ENCODE measurements around the gene MAGEB16. TPM values are rescaled to one million over a fixed set of nuclear protein-coding genes. Genes with fewer than 3 reads are reported as not detected.

MAGEB16 gene
- total RNA-seq, 6 experiments from 2014 or later = not detected

- Mint-ChIP-seq H3K27me3 (ENCODE audit: insufficient read depth) (no peaks in the 10 kb centered on the region), H3K4me3 (no peak overlapping the region), H3K9me3 (peaks cover 10% of the 10 kb centered on the region), H3K27ac (no peak overlapping the region), H3K4me1 (ENCODE audit: low read depth) (no peaks in the 10 kb centered on the region), H3K36me3 (ENCODE audit: low read depth) (no peaks in the 10 kb centered on the region)
- DNase-seq = no peak
- TF ChIP-seq CTCF (IDR thresholded peaks at IDR 0.05) = no peak
Measured at GRCh38 chrX:35842674-35843073, 44.5 kb downstream of the MAGEB16 start.

- Mint-ChIP-seq H3K4me1 (ENCODE audit: low read depth) (no peaks in the 10 kb centered on the region), H3K27me3 (ENCODE audit: insufficient read depth) (no peaks in the 10 kb centered on the region), H3K4me3 (no peak overlapping the region), H3K27ac (no peak overlapping the region), H3K9me3 (peaks cover 12% of the 10 kb centered on the region; the same call in 1 of the 2 replicates), H3K36me3 (ENCODE audit: low read depth) (no peaks in the 10 kb centered on the region)
- TF ChIP-seq CTCF (IDR thresholded peaks at IDR 0.05) = no peak
- DNase-seq = no peak
Measured at GRCh38 chrX:35847736-35848135, 49.6 kb downstream of the MAGEB16 start.

Other genes with a start within 250 kb of the MAGEB16 start
- gene CFAP47, start 121.4 kb downstream of the MAGEB16 start, total RNA-seq (2021; fragmentation: NEBNext Ultra II Directional; extraction: Animal tissue kit (Norgen Biotek cat#: 25700)) = not detected